A172 (cell line): ENCODE results near the gene AKAP7. TPM values are rescaled to one million over a fixed set of nuclear protein-coding genes. Genes with fewer than 3 reads are reported as not detected.
"Not testable (repeated sequence)": the region's sequence is repeated elsewhere in the genome, so short reads cannot be mapped to it uniquely, and the experiment has no call there.

Experiments
- DNase-seq: peaks from one replicate; pipeline ENCODE4 v3.0.0-alpha.2; 2015; ENCODE audit warnings: low spot score
- total RNA-seq: library from RNA; depleted of rRNA; stranded (reverse); fragments of >200 nt; shearing (Covaris generic); gene quantifications from 2 replicates; pipeline ENCODE4 v1.2.3, GENCODE V29; 2014; rRNA removed

Gene AKAP7
- total RNA-seq, 1 experiment from 2014 or later = 7.0 TPM

GRCh38 chr6:131292145-131292938 lies 157.1 kb downstream of the AKAP7 start:
- no peak for DNase-seq

- DNase-seq = no peak
These were observed 158.2 kb downstream of the AKAP7 start for GRCh38 chr6:131293472-131293911.

- no peak for DNase-seq
These were observed 159.8 kb downstream of the AKAP7 start for GRCh38 chr6:131295081-131295480.

GRCh38 chr6:131300826-131301225 lies 165.6 kb downstream of the AKAP7 start:
- DNase-seq = not testable (repeated sequence)

- no peak for DNase-seq
These were observed 168.2 kb downstream of the AKAP7 start for GRCh38 chr6:131303338-131303930.

- no peak for DNase-seq
These were observed 170.0 kb downstream of the AKAP7 start for GRCh38 chr6:131305037-131305850.

GRCh38 chr6:131309437-131309836 lies 174.2 kb downstream of the AKAP7 start:
- no peak for DNase-seq

- no peak for DNase-seq
These were observed 179.6 kb downstream of the AKAP7 start for GRCh38 chr6:131314838-131315237.

- DNase-seq = no peak
These were observed 181.4 kb downstream of the AKAP7 start for GRCh38 chr6:131316654-131317053.

- DNase-seq = no peak
These were observed 182.2 kb downstream of the AKAP7 start for GRCh38 chr6:131317516-131317915.

GRCh38 chr6:131321589-131321988 lies 186.3 kb downstream of the AKAP7 start:
- no peak for DNase-seq

- DNase-seq = no peak
These were observed 186.9 kb downstream of the AKAP7 start for GRCh38 chr6:131322125-131322524.

- DNase-seq = not testable (repeated sequence)
These were observed 190.4 kb downstream of the AKAP7 start for GRCh38 chr6:131325669-131326068.

GRCh38 chr6:131328727-131329126 lies 193.5 kb downstream of the AKAP7 start:
- not testable (repeated sequence) for DNase-seq

GRCh38 chr6:131331151-131331550 lies 195.9 kb downstream of the AKAP7 start:
- DNase-seq = no peak

- no peak for DNase-seq
These were observed 196.9 kb downstream of the AKAP7 start for GRCh38 chr6:131331873-131332781.

Other genes with a start within 250 kb of the AKAP7 start
- gene EPB41L2, start 72.2 kb upstream of the AKAP7 start, total RNA-seq = 17.5 and 18.3 TPM in 2 replicates